Panc1 (cell line): ENCODE measurements around the gene PIGBOS1.

ENCODE experiments used
- CTCF ChIP-seq: fragments of 450-650 bp; IDR thresholded peaks from 2 replicates; pipeline ENCODE4 v1.5.1; 2017; ENCODE audit warnings: mild to moderate bottlenecking
- POLR2AphosphoS5 ChIP-seq: IDR thresholded peaks from 2 replicates; pipeline ENCODE4 v1.6.1; 2012; ENCODE audit warnings: mild to moderate bottlenecking, low read depth, low read length, moderate library complexity
- REST ChIP-seq, 2 experiments: IDR thresholded peaks; 2 replicates each; pipeline ENCODE4 v1.6.1; 2011 to 2012; ENCODE audit warnings: low read depth in 2 of 2, control low read depth in 1 of 2, low read length in 1 of 2, mild to moderate bottlenecking in 1 of 2, moderate library complexity in 1 of 2; ENCODE audit not compliant: insufficient read depth in 1 of 2
- SIN3A ChIP-seq: IDR thresholded peaks from 2 replicates; pipeline ENCODE4 v1.6.1; 2012; ENCODE audit warnings: low read depth, mild to moderate bottlenecking, low read length, moderate library complexity, borderline replicate concordance; ENCODE audit not compliant: insufficient read depth

DNA sequence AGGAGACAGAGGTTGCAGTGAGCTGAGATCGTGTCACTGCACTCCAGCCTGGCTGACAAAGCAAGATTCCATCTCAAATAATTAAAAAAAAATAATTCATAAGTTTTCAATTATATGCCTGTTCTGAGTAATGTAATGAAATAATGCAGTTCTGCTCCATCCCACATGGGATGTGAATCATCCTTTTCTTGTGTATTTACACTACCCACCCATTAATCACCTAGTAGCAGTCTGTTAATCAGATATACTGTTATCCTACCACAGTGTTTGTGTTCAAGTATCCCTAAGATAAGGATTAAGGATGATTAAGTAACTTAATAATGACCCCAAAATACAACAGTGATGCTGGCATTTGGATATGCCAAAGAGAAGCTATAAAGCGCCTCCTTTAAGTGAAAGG, 38.9 kb upstream of the PIGBOS1 start:
- TF ChIP-seq POLR2AphosphoS5, result no peak
- no peak for TF ChIP-seq CTCF
- TF ChIP-seq REST (IDR thresholded peaks at IDR 0.05; ENCODE audit: insufficient read depth in 1 of 2, low read depth in 2 of 2, low read length in 1 of 2), result no peak
- no peak for TF ChIP-seq SIN3A
